HCT116 (cell line): Measurements from ENCODE around the gene TMEM208.
A peak's percentile ranks its signal among the peaks of the same experiment; 100 is the strongest.

Experiments used
- CTCF ChIP-seq, 3 experiments: fragments of 200-600 bp in 1 of 3; sonication (generic) in 1 of 3; IDR thresholded peaks in 2 of 3; conservative IDR thresholded peaks in 1 of 3; 2 replicates each; pipeline ENCODE4 v1.5.1; 2012 to 2017; ENCODE audit warnings: low read depth in 2 of 3, low read length in 2 of 3, antibody characterized with exemption in 1 of 3, borderline replicate concordance in 1 of 3, control low read depth in 1 of 3, mild to moderate bottlenecking in 1 of 3, mixed read lengths in 1 of 3, mixed run types in 1 of 3, moderate library complexity in 1 of 3; ENCODE audit not compliant: insufficient read depth in 1 of 3
- EZH2 ChIP-seq: fragments of 200-600 bp; sonication (generic); IDR thresholded peaks from 2 replicates; pipeline ENCODE4 v1.6.1; 2017; ENCODE audit warnings: antibody characterized with exemption, mixed run types
- EZH2phosphoT487 ChIP-seq: fragments of 200-600 bp; IDR thresholded peaks from 2 replicates; pipeline ENCODE4 v1.6.1; 2018; ENCODE audit warnings: antibody characterized with exemption, borderline replicate concordance
- POLR2A ChIP-seq: IDR thresholded peaks from 2 replicates; pipeline ENCODE4 v1.7.0; 2011; ENCODE audit warnings: borderline replicate concordance; ENCODE audit not compliant: insufficient read depth, insufficient read length; ENCODE audit errors: extremely low read depth
- POLR2AphosphoS5 ChIP-seq: IDR thresholded peaks from 2 replicates; pipeline ENCODE4 v1.6.1; 2011; ENCODE audit warnings: mild to moderate bottlenecking, low read depth, low read length, moderate library complexity
- SP1 ChIP-seq: IDR thresholded peaks from 2 replicates; pipeline ENCODE4 v1.6.1; 2012; ENCODE audit warnings: low read depth
- YY1 ChIP-seq: IDR thresholded peaks from 2 replicates; pipeline ENCODE4 v1.6.1; 2011; ENCODE audit warnings: low read length, low read depth, moderate library complexity, mild to moderate bottlenecking; ENCODE audit not compliant: insufficient replicate concordance; ENCODE audit errors: extremely low read depth

- 0 out of 6 replicates have a peak, but pooled peaks of 1 of the 3 experiments have one; percentile 6 for TF ChIP-seq CTCF (IDR thresholded peaks at IDR 0.05 in 2 of 3, conservative IDR thresholded peaks at IDR 0.05 in 1 of 3; ENCODE audit: borderline replicate concordance in 1 of 3, insufficient read depth in 1 of 3, low read depth in 2 of 3, low read length in 2 of 3)
- TF ChIP-seq YY1, result peak; percentile 50
- TF ChIP-seq POLR2A, result peak; percentile 82
- no peak for TF ChIP-seq EZH2
- no peak for TF ChIP-seq EZH2phosphoT487
- TF ChIP-seq SP1, result no peak
- TF ChIP-seq POLR2AphosphoS5, result peak; percentile 95
Measured at GRCh38 chr16:67177743-67178699, 48.9 kb upstream of the TMEM208 start.
